Measurements from ENCODE around the gene ITIH3. TPM values are rescaled to one million over a fixed set of nuclear protein-coding genes. Genes with fewer than 3 reads are reported as not detected.

Gene ITIH3
- total RNA-seq, 1 experiment from 2014 or later = 0.67 TPM

DNA sequence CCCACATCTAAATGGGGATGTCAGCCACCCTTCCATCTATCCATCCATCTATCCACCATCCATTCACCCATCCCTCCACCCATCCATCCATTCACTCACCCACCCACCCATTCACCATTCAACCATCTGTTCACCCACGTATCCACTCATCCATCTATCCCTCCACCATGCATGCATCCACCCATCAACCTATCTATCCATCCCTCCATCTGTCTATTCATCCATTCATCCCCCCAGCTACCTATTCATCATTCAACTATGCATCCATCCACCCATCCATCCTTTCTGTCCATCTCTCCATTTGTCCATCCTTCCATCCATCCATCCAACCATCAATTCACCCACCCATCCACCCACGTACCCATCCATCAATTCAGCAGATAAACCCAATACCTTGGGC, 14.6 kb downstream of the ITIH3 start:
- no TSS peak for BruUV-seq (replicated peaks)
- POLR2A ChIA-PET = no interaction called here
- Histone ChIP-seq H3K9me3 (ENCODE audit: control insufficient read depth, insufficient read depth, low read depth, low read length) (no peaks in the 10 kb centered on the region), H3K4me3 (ENCODE audit: low read depth in 2 of 2, low read length in 2 of 2) (no peak overlapping the region), H3K27me3 (ENCODE audit: control insufficient read depth, insufficient read depth, low read length) (no peaks in the 10 kb centered on the region), H3K36me3 (ENCODE audit: control insufficient read depth, insufficient read depth, low read length) (no peaks in the 10 kb centered on the region), H3K4me1 (ENCODE audit: control insufficient read depth, insufficient read depth, low read length) (no peaks in the 10 kb centered on the region), H3K27ac (ENCODE audit: low read length) (no peak overlapping the region)
- TF ChIP-seq SIN3A (IDR thresholded peaks at IDR 0.05; ENCODE audit: borderline replicate concordance, insufficient read depth, low read depth, low read length) (no peak), TCF7L2 (IDR thresholded peaks at IDR 0.05; ENCODE audit: low read depth, low read length) (no peak), POLR2AphosphoS5 (IDR thresholded peaks at IDR 0.05; ENCODE audit: low read depth, low read length) (no peak)
- TF ChIP-seq, protein P1, sequence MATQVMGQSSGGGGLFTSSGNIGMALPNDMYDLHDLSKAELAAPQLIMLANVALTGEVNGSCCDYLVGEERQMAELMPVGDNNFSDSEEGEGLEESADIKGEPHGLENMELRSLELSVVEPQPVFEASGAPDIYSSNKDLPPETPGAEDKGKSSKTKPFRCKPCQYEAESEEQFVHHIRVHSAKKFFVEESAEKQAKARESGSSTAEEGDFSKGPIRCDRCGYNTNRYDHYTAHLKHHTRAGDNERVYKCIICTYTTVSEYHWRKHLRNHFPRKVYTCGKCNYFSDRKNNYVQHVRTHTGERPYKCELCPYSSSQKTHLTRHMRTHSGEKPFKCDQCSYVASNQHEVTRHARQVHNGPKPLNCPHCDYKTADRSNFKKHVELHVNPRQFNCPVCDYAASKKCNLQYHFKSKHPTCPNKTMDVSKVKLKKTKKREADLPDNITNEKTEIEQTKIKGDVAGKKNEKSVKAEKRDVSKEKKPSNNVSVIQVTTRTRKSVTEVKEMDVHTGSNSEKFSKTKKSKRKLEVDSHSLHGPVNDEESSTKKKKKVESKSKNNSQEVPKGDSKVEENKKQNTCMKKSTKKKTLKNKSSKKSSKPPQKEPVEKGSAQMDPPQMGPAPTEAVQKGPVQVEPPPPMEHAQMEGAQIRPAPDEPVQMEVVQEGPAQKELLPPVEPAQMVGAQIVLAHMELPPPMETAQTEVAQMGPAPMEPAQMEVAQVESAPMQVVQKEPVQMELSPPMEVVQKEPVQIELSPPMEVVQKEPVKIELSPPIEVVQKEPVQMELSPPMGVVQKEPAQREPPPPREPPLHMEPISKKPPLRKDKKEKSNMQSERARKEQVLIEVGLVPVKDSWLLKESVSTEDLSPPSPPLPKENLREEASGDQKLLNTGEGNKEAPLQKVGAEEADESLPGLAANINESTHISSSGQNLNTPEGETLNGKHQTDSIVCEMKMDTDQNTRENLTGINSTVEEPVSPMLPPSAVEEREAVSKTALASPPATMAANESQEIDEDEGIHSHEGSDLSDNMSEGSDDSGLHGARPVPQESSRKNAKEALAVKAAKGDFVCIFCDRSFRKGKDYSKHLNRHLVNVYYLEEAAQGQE (IDR thresholded peaks at IDR 0.05; ENCODE audit: insufficient read depth in 1 of 2, low read depth in 2 of 2, low read length in 1 of 2) = no peak
- TF ChIP-seq, protein P2, sequence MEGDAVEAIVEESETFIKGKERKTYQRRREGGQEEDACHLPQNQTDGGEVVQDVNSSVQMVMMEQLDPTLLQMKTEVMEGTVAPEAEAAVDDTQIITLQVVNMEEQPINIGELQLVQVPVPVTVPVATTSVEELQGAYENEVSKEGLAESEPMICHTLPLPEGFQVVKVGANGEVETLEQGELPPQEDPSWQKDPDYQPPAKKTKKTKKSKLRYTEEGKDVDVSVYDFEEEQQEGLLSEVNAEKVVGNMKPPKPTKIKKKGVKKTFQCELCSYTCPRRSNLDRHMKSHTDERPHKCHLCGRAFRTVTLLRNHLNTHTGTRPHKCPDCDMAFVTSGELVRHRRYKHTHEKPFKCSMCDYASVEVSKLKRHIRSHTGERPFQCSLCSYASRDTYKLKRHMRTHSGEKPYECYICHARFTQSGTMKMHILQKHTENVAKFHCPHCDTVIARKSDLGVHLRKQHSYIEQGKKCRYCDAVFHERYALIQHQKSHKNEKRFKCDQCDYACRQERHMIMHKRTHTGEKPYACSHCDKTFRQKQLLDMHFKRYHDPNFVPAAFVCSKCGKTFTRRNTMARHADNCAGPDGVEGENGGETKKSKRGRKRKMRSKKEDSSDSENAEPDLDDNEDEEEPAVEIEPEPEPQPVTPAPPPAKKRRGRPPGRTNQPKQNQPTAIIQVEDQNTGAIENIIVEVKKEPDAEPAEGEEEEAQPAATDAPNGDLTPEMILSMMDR (IDR thresholded peaks at IDR 0.05) = no peak
- DNase-seq (ENCODE audit: low read depth, low spot score) (no peak), ATAC-seq (no peak)
- in situ Hi-C loops (cut with HindIII; ENCODE audit: low pct_unique_long_range_greater_than_20kb, low sequenced_read_pairs) = no loop called here
- CTCF ChIA-PET = interaction anchor here (0.5 kb wide), 1 partner anchor 10 kb away, joined by 3 read pairs; no protein-coding TSS in a partner anchor
- intact Hi-C loops (cut with micrococcal nuclease; ENCODE audit: unreplicated experiment) = no loop called here

DNA sequence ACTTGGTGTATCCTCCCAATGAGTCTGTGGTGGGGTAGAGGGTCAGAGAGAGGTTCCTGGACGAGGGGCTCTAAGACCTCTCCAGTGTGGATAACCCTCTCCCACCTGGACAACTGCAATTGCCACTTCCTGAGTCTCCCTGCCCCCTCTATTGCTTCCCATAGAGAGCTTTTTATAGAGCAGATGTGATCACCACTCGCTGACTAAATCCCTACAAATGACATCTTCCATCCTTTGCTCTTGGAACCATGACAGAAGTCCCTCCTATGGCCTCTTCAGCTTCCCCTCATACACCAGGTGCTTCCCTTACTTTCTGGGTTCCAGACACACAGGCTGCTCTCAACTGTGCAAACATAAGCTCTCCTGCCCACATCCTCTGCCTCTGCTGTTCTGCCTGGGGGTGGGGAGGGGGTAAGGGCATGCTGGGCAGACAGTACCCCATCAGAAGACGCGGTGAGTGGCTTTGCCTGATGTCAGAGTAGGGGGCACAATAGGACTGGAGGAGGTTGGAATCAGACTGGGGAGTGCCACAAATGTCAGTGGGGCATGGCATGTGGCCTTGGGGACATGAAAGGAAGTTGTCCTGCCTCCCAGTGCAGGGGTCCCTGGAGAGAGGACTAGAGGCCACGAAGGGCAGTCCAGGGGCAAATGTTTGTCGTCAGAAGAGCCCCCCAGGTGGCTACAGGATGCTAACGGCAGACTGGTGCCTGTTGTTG, 15.2 kb downstream of the ITIH3 start:
- Histone ChIP-seq H3K4me3 (ENCODE audit: low read depth in 2 of 2, low read length in 2 of 2) (no peak overlapping the region), H3K27me3 (ENCODE audit: control insufficient read depth, insufficient read depth, low read length) (no peaks in the 10 kb centered on the region), H3K27ac (ENCODE audit: low read length) (no peak overlapping the region), H3K9me3 (ENCODE audit: control insufficient read depth, insufficient read depth, low read depth, low read length) (no peaks in the 10 kb centered on the region), H3K4me1 (ENCODE audit: control insufficient read depth, insufficient read depth, low read length) (no peaks in the 10 kb centered on the region), H3K36me3 (ENCODE audit: control insufficient read depth, insufficient read depth, low read length) (no peaks in the 10 kb centered on the region)
- ChIA-PET POLR2A (no interaction called here), CTCF (interaction anchor here (0.5 kb wide), 1 partner anchor 10 kb away, joined by 3 read pairs; no protein-coding TSS in a partner anchor)
- in situ Hi-C loops (cut with HindIII; ENCODE audit: low pct_unique_long_range_greater_than_20kb, low sequenced_read_pairs) (no loop called here), intact Hi-C loops (cut with micrococcal nuclease; ENCODE audit: unreplicated experiment) (no loop called here)
- ATAC-seq = no peak
- no TSS peak for BruUV-seq (replicated peaks)
- no peak for DNase-seq (ENCODE audit: low read depth, low spot score)
- no peak for TF ChIP-seq TCF7L2 (IDR thresholded peaks at IDR 0.05; ENCODE audit: low read depth, low read length)
- TF ChIP-seq, protein P1 (IDR thresholded peaks at IDR 0.05; ENCODE audit: insufficient read depth in 1 of 2, low read depth in 2 of 2, low read length in 1 of 2) = no peak
- TF ChIP-seq, protein P2 (IDR thresholded peaks at IDR 0.05) = no peak
- no peak for TF ChIP-seq SIN3A (IDR thresholded peaks at IDR 0.05; ENCODE audit: borderline replicate concordance, insufficient read depth, low read depth, low read length)
- TF ChIP-seq POLR2AphosphoS5 (IDR thresholded peaks at IDR 0.05; ENCODE audit: low read depth, low read length) = no peak
